Ishikawa (cell line): ENCODE results near the gene LRP5.

Experiments
- TAF1 ChIP-seq: IDR thresholded peaks from 2 replicates; pipeline ENCODE4 v1.6.1; 2012; ENCODE audit warnings: low read depth, mild to moderate bottlenecking
- TEAD4 ChIP-seq: IDR thresholded peaks from 2 replicates; pipeline ENCODE4 v1.6.1; 2012
- TF ChIP-seq, protein P1 (sequence below): IDR thresholded peaks from 2 replicates; pipeline ENCODE4 v1.6.1; 2012; ENCODE audit warnings: low read depth, mild to moderate bottlenecking

DNA sequence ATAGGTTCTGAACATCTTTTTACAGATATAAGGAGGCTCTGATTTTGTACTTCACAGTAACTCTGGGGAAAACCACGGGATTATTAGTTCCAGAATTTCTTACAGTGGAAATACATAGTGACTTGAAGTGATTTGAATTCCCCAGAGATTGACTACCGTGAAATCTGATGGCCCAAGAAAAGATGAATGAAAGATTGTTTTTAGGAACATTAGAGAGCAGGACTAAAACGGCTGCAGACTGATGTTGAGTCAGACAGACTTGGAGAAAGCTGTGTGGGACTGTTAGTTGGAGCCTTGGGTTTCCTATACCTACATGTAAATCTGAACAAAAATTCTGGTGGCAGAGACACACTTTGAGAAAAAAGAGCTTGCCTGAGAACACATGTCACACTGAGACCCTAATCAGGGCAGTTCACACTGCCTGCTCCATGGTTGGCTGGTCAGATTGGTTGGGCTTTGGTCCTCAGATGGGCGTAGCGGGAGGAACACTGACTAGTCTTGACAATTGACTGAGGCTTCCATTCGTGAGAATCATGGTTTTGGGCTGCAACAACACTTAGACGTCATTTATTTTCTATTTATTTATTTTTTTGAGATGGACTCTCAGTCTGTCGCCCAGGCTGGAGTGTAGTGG, 154.9 kb downstream of the LRP5 start:
- TF ChIP-seq, protein P1, sequence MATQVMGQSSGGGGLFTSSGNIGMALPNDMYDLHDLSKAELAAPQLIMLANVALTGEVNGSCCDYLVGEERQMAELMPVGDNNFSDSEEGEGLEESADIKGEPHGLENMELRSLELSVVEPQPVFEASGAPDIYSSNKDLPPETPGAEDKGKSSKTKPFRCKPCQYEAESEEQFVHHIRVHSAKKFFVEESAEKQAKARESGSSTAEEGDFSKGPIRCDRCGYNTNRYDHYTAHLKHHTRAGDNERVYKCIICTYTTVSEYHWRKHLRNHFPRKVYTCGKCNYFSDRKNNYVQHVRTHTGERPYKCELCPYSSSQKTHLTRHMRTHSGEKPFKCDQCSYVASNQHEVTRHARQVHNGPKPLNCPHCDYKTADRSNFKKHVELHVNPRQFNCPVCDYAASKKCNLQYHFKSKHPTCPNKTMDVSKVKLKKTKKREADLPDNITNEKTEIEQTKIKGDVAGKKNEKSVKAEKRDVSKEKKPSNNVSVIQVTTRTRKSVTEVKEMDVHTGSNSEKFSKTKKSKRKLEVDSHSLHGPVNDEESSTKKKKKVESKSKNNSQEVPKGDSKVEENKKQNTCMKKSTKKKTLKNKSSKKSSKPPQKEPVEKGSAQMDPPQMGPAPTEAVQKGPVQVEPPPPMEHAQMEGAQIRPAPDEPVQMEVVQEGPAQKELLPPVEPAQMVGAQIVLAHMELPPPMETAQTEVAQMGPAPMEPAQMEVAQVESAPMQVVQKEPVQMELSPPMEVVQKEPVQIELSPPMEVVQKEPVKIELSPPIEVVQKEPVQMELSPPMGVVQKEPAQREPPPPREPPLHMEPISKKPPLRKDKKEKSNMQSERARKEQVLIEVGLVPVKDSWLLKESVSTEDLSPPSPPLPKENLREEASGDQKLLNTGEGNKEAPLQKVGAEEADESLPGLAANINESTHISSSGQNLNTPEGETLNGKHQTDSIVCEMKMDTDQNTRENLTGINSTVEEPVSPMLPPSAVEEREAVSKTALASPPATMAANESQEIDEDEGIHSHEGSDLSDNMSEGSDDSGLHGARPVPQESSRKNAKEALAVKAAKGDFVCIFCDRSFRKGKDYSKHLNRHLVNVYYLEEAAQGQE = no peak
- TF ChIP-seq TEAD4 (no peak), TAF1 (no peak)
